HUES6 (cell line): ENCODE data around the gene ZNF516.

ENCODE experiments used
- H3K27ac ChIP-seq: 2 replicates; pipeline ENCODE4 v1.7.0; 2013; ENCODE audit warnings: low read depth, mild to moderate bottlenecking, low read length, inconsistent platforms
- H3K27me3 ChIP-seq: 2 replicates; pipeline ENCODE4 v1.6.1; 2013; ENCODE audit warnings: low read length; ENCODE audit not compliant: control insufficient read depth, insufficient read depth
- H3K36me3 ChIP-seq: 2 replicates; pipeline ENCODE4 v1.6.1; 2013; ENCODE audit warnings: low read length; ENCODE audit not compliant: control insufficient read depth, insufficient read depth
- H3K4me1 ChIP-seq: 2 replicates; pipeline ENCODE4 v1.6.1; 2013; ENCODE audit warnings: low read length; ENCODE audit not compliant: control insufficient read depth, insufficient read depth
- H3K4me3 ChIP-seq: 2 replicates; pipeline ENCODE4 v1.5.1; 2013; ENCODE audit warnings: low read depth, low read length
- H3K9ac ChIP-seq: one replicate; pipeline ENCODE4 v1.6.1; 2013; ENCODE audit warnings: mild to moderate bottlenecking, low read length
- H3K9me3 ChIP-seq: 2 replicates; pipeline ENCODE4 v1.6.1; 2013; ENCODE audit warnings: low read depth, low read length; ENCODE audit not compliant: control insufficient read depth, insufficient read depth

Gene ZNF516

GRCh38 chr18:76315722-76316230 lies 179.3 kb downstream of the ZNF516 start:
- Histone ChIP-seq H3K9ac (no peak overlapping the region), H3K27me3 (no peaks in the 10 kb centered on the region), H3K4me1 (peaks cover 8% of the 10 kb centered on the region; the same call in 1 of the 2 replicates), H3K4me3 (no peak overlapping the region), H3K36me3 (no peaks in the 10 kb centered on the region), H3K9me3 (no peaks in the 10 kb centered on the region), H3K27ac (no peak overlapping the region)

DNA sequence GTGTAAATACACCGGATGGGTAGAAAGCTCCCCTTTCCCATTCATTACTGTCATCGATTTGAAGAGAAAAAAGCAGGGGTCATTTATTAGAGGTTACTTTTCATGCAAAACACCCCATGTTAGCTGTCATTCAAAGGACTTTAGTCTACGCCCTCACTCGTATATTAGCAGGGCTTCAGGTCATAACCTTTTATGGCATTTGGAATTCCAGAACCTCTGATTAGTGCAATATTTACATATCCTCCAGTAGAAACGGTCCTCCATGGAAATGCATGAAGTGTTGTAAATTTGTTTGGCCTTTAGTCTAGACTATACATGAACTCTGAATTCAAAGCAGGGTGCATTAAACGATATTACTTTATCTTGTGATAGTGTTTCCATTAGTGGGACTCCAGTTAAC lies 180.5 kb downstream of the ZNF516 start:
- Histone ChIP-seq H3K9me3 (no peaks in the 10 kb centered on the region), H3K9ac (no peak overlapping the region), H3K4me3 (no peak overlapping the region), H3K36me3 (no peaks in the 10 kb centered on the region), H3K27me3 (no peaks in the 10 kb centered on the region), H3K27ac (no peak overlapping the region), H3K4me1 (peaks cover 6% of the 10 kb centered on the region; the same call in 1 of the 2 replicates)

DNA sequence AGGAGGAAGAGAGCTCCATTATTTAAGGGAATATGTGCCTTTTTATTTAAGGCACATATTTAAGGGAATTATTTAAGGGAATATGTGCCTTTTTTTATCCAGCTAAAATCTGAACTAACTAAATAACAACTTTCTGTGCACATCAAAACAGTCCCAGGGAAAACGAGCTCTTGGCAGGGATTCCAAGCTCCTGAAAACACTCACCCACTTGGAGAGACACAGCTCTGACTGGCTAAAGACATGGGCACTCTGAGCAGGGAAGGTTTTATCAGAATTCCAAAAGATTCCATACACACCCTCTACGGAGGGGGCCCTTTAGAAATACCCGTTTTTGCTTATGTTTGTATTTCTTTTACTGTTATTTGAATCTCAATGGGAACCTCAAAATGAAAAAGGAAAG lies 181.0 kb downstream of the ZNF516 start:
- Histone ChIP-seq H3K27ac (no peak overlapping the region), H3K36me3 (no peaks in the 10 kb centered on the region), H3K9ac (no peak overlapping the region), H3K27me3 (no peaks in the 10 kb centered on the region), H3K4me3 (no peak overlapping the region), H3K9me3 (no peaks in the 10 kb centered on the region), H3K4me1 (peaks cover 6% of the 10 kb centered on the region; the same call in 1 of the 2 replicates)
